H1 (cell line): Measurements from ENCODE around the gene SMAP1. TPM values are rescaled to one million over a fixed set of nuclear protein-coding genes. Genes with fewer than 3 reads are reported as not detected.

Experiments
- CTCF ChIA-PET: fragments of 300-600 bp; sonication (Branson Sonifier 250); formaldehyde crosslinking; loops from one replicate; lab custom pipeline; 2021; ENCODE audit not compliant: partially characterized antibody; lab: Charles Lee
- POLR2A ChIA-PET: fragments of 300-600 bp; sonication (Branson Sonifier 250); formaldehyde crosslinking; loops from one replicate; lab custom pipeline; 2021; ENCODE audit warnings: inconsistent platforms; ENCODE audit not compliant: partially characterized antibody; lab: Charles Lee
- DNase-seq, 2 experiments: peaks; one replicate each; pipeline versions ENCODE4 v3.0.0 to v3.0.0-alpha.2; 2010 to 2022; ENCODE audit warnings: low spot score in 2 of 2, low read depth in 1 of 2, mixed read lengths in 1 of 2
- FAIRE-seq: peaks from 2 replicates; lab custom pipeline; 2011; peaks lifted over from hg19 to GRCh38; lab: Jason Lieb, UNC
- H2AFZ ChIP-seq: 2 replicates; pipeline ENCODE4 v1.8.1; 2012; ENCODE audit warnings: low read length, inconsistent platforms
- H2AK5ac ChIP-seq: 2 replicates; pipeline ENCODE4 v1.6.1; 2013; ENCODE audit warnings: low read depth, low read length
- H2BK120ac ChIP-seq: replicated peaks from 2 replicates; pipeline ENCODE3; 2013; ENCODE audit warnings: low read depth, low read length, inconsistent platforms
- H2BK12ac ChIP-seq: 2 replicates; pipeline ENCODE4 v1.6.1; 2013; ENCODE audit warnings: low read depth, low read length
- H2BK15ac ChIP-seq: 2 replicates; pipeline ENCODE4 v1.6.1; 2013; ENCODE audit warnings: low read length
- H2BK20ac ChIP-seq: 2 replicates; pipeline ENCODE4 v1.6.1; 2013; ENCODE audit warnings: low read length
- H2BK5ac ChIP-seq: 2 replicates; pipeline ENCODE4 v1.6.1; 2013; ENCODE audit warnings: low read depth, low read length
- H3K14ac ChIP-seq: 2 replicates; pipeline ENCODE4 v1.6.1; 2013; ENCODE audit warnings: inconsistent platforms; ENCODE audit not compliant: insufficient read length
- H3K18ac ChIP-seq: 2 replicates; pipeline ENCODE4 v1.6.1; 2013; ENCODE audit warnings: low read length; ENCODE audit errors: extremely low read depth
- H3K23ac ChIP-seq: 2 replicates; pipeline ENCODE4 v1.6.1; 2013; ENCODE audit warnings: inconsistent platforms; ENCODE audit not compliant: insufficient read length
- H3K23me2 ChIP-seq: 2 replicates; pipeline ENCODE4 v1.6.1; 2013; ENCODE audit warnings: low read depth, low read length
- H3K27ac ChIP-seq: 2 replicates; pipeline ENCODE4 v1.6.1; 2011; ENCODE audit warnings: low read depth, low read length, inconsistent platforms
- H3K27me3 ChIP-seq, 4 experiments: replicated peaks in 1 of 4; 1 replicate in 1 of 4; 2 replicates in 3 of 4; pipeline versions ENCODE4 v1.6.1 to v1.8.1; 2011 to 2013; ENCODE audit warnings: low read length in 3 of 4, mild to moderate bottlenecking in 3 of 4, inconsistent platforms in 2 of 4, mixed read lengths in 2 of 4, moderate library complexity in 1 of 4; ENCODE audit not compliant: control insufficient read depth in 3 of 4, insufficient read depth in 3 of 4; ENCODE audit errors: extremely low read depth in 1 of 4
- H3K36me3 ChIP-seq, 4 experiments: 2 replicates each; pipeline versions ENCODE4 v1.6.1 to v1.8.1; 2011 to 2013; ENCODE audit warnings: mild to moderate bottlenecking in 4 of 4, low read length in 3 of 4, moderate library complexity in 2 of 4, control low read depth in 1 of 4, inconsistent platforms in 1 of 4; ENCODE audit not compliant: insufficient read depth in 4 of 4, control insufficient read depth in 2 of 4
- H3K4ac ChIP-seq: replicated peaks from 2 replicates; pipeline ENCODE3; 2013; ENCODE audit warnings: low read length, low read depth, mixed read lengths, inconsistent platforms; ENCODE audit not compliant: insufficient read length
- H3K4me1 ChIP-seq, 4 experiments: replicated peaks in 1 of 4; 1 replicate in 1 of 4; 2 replicates in 3 of 4; pipeline versions ENCODE4 v1.6.1 to v1.8.1; 2011 to 2013; ENCODE audit warnings: low read length in 3 of 4, inconsistent platforms in 2 of 4, mixed read lengths in 1 of 4; ENCODE audit not compliant: insufficient read depth in 4 of 4, control insufficient read depth in 3 of 4
- H3K4me2 ChIP-seq, 2 experiments: 2 replicates each; pipeline versions ENCODE4 v1.6.1 to v1.8.1; 2011 to 2013; ENCODE audit warnings: low read depth in 2 of 2, low read length in 2 of 2, control low read depth in 1 of 2, inconsistent platforms in 1 of 2, mild to moderate bottlenecking in 1 of 2; ENCODE audit not compliant: insufficient read depth in 1 of 2
- H3K4me3 ChIP-seq, 4 experiments: fragments of 200-600, 300-600 bp in 1 of 4; sonication (generic), shearing (Covaris generic), sonication (Bioruptor Twin) in 1 of 4; 2 replicates each; pipeline versions ENCODE4 v1.5.1 to v1.8.1; 2011 to 2016; ENCODE audit warnings: low read length in 4 of 4, low read depth in 3 of 4, control low read depth in 2 of 4, inconsistent platforms in 2 of 4, mild to moderate bottlenecking in 2 of 4, mixed read lengths in 1 of 4, moderate library complexity in 1 of 4; ENCODE audit not compliant: insufficient read depth in 2 of 4; ENCODE audit errors: extremely low read depth in 1 of 4
- H3K56ac ChIP-seq: replicated peaks from 2 replicates; pipeline ENCODE3; 2013; ENCODE audit warnings: low read depth, mild to moderate bottlenecking, mixed read lengths, low read length, inconsistent platforms; ENCODE audit not compliant: insufficient read length
- H3K79me1 ChIP-seq: 2 replicates; pipeline ENCODE4 v1.6.1; 2013; ENCODE audit warnings: low read depth, low read length, control low read depth
- H3K79me2 ChIP-seq, 2 experiments: 2 replicates each; pipeline versions ENCODE4 v1.6.1 to v1.8.1; 2012 to 2013; ENCODE audit warnings: low read length in 2 of 2, mild to moderate bottlenecking in 2 of 2, inconsistent platforms in 1 of 2; ENCODE audit not compliant: insufficient read depth in 2 of 2, control insufficient read depth in 1 of 2
- H3K9ac ChIP-seq, 4 experiments: replicated peaks in 1 of 4; 1 replicate in 1 of 4; 2 replicates in 3 of 4; pipeline versions ENCODE4 v1.6.1 to v1.8.1; 2011 to 2013; ENCODE audit warnings: low read depth in 3 of 4, low read length in 3 of 4, control low read depth in 2 of 4, mild to moderate bottlenecking in 2 of 4, moderate library complexity in 2 of 4, inconsistent platforms in 1 of 4; ENCODE audit errors: extremely low read depth in 1 of 4
- H3K9me3 ChIP-seq, 2 experiments: 2 replicates each; pipeline versions ENCODE4 v1.6.1 to v1.8.1; 2012 to 2013; ENCODE audit warnings: mild to moderate bottlenecking in 2 of 2, moderate library complexity in 2 of 2, control low read depth in 1 of 2, inconsistent platforms in 1 of 2, low read depth in 1 of 2, low read length in 1 of 2, mixed read lengths in 1 of 2; ENCODE audit not compliant: insufficient read depth in 2 of 2
- H4K20me1 ChIP-seq, 2 experiments: replicated peaks in 1 of 2; 2 replicates each; pipeline versions ENCODE3 to v1.8.1; 2011 to 2013; ENCODE audit warnings: inconsistent platforms in 2 of 2, low read length in 2 of 2, mild to moderate bottlenecking in 1 of 2; ENCODE audit not compliant: insufficient read depth in 2 of 2, control insufficient read depth in 1 of 2
- H4K5ac ChIP-seq: 2 replicates; pipeline ENCODE4 v1.6.1; 2013; ENCODE audit warnings: low read length, low read depth, mixed read lengths, inconsistent platforms; ENCODE audit not compliant: insufficient read length
- H4K8ac ChIP-seq: 2 replicates; pipeline ENCODE4 v1.8.0; 2013; ENCODE audit warnings: mild to moderate bottlenecking, moderate library complexity, low read length, inconsistent platforms; ENCODE audit not compliant: insufficient read depth; ENCODE audit errors: extremely low read depth
- H4K91ac ChIP-seq: replicated peaks from 2 replicates; pipeline ENCODE3; 2013; ENCODE audit warnings: low read length, mixed read lengths, inconsistent platforms; ENCODE audit not compliant: insufficient read length
- ATF3 ChIP-seq: IDR thresholded peaks from 2 replicates; pipeline ENCODE4 v1.6.1; 2011; ENCODE audit warnings: low read depth, mild to moderate bottlenecking, low read length; ENCODE audit not compliant: insufficient read depth
- CHD1 ChIP-seq: IDR thresholded peaks from 2 replicates; pipeline ENCODE4 v1.6.1; 2012; ENCODE audit warnings: low read depth, low read length, improper control_type of control experiment
- CHD2 ChIP-seq: IDR thresholded peaks from 2 replicates; pipeline ENCODE4 v1.6.1; 2012; ENCODE audit warnings: low read length, improper control_type of control experiment
- GABPA ChIP-seq: IDR thresholded peaks from 2 replicates; pipeline ENCODE4 v1.6.1; 2011; ENCODE audit warnings: mild to moderate bottlenecking, low read length, moderate library complexity, borderline replicate concordance; ENCODE audit not compliant: insufficient read depth
- NANOG ChIP-seq: IDR thresholded peaks from 2 replicates; pipeline ENCODE4 v1.6.1; 2011; ENCODE audit warnings: low read length, low read depth, mild to moderate bottlenecking, inconsistent platforms; ENCODE audit not compliant: insufficient read depth, poor library complexity, severe bottlenecking
- POLR2A ChIP-seq, 2 experiments: IDR thresholded peaks; 1 replicate in 1 of 2; 2 replicates in 1 of 2; pipeline ENCODE4 v1.6.1; 2011; ENCODE audit warnings: low read depth in 2 of 2, low read length in 2 of 2, mild to moderate bottlenecking in 2 of 2; ENCODE audit errors: control extremely low read depth in 1 of 2
- RBBP5 ChIP-seq: IDR thresholded peaks from 2 replicates; pipeline ENCODE4 v1.7.1; 2012; ENCODE audit warnings: low read depth, mild to moderate bottlenecking, inconsistent platforms, low read length, moderate library complexity, borderline replicate concordance
- RNF2 ChIP-seq: fragments of 200-900, 300-1000 bp; sonication (generic); IDR thresholded peaks from 2 replicates; pipeline ENCODE4 v1.7.1; 2016; ENCODE audit warnings: borderline replicate concordance, low read depth, mild to moderate bottlenecking, antibody characterized with exemption, low read length; ENCODE audit not compliant: poor library complexity, severe bottlenecking; ENCODE audit errors: missing control alignments
- SIN3A ChIP-seq, 2 experiments: IDR thresholded peaks in 1 of 2; conservative IDR thresholded peaks in 1 of 2; 2 replicates each; pipeline ENCODE4 v1.6.1; 2011 to 2012; ENCODE audit warnings: low read length in 2 of 2, improper control_type of control experiment in 1 of 2, low read depth in 1 of 2, mild to moderate bottlenecking in 1 of 2
- SIRT6 ChIP-seq: IDR thresholded peaks from one replicate; pipeline ENCODE4 v1.7.1; 2012; ENCODE audit warnings: low read length, inconsistent platforms
- SP1 ChIP-seq: IDR thresholded peaks from 2 replicates; pipeline ENCODE4 v1.6.1; 2011; ENCODE audit warnings: low read depth, low read length
- SP2 ChIP-seq: IDR thresholded peaks from 2 replicates; pipeline ENCODE4 v1.6.1; 2012; ENCODE audit warnings: mild to moderate bottlenecking, low read length, inconsistent platforms
- TBP ChIP-seq: IDR thresholded peaks from 2 replicates; pipeline ENCODE4 v1.6.1; 2011; ENCODE audit warnings: low read depth, low read length, improper control_type of control experiment
- TEAD4 ChIP-seq: IDR thresholded peaks from 2 replicates; pipeline ENCODE4 v1.6.1; 2012; ENCODE audit warnings: low read depth, low read length, inconsistent platforms, mixed read lengths
- whole genome bisulfite sequencing, 2 experiments: shearing (Covaris generic) in 1 of 2; methylation state at CpG; one replicate each; pipeline versions ENCODE4 v1.1.6 to v1.1.7; 2013 to 2015; ENCODE audit warnings: low lambda C conversion rate in 2 of 2, mixed read lengths in 2 of 2, inconsistent platforms in 1 of 2, low coverage in 1 of 2, missing lambda C conversion rate in 1 of 2; ENCODE audit not compliant: insufficient replicate concordance in 2 of 2, insufficient coverage in 1 of 2, insufficient read length in 1 of 2; ENCODE audit errors: extremely low coverage in 1 of 2, missing lambda C conversion rate in 1 of 2; 5-methylcytosine and 5-hydroxymethylcytosine counted together
- polyA plus RNA-seq, 7 experiments: library from polyadenylated mRNA; depleted of rRNA in 3 of 7; stranded (reverse) in 5 of 7; unstranded in 2 of 7; fragments of >200 nt in 5 of 7; fragments of 200-250 nt in 2 of 7; gene quantifications; 1 replicate in 5 of 7; 2 replicates in 1 of 7; 4 replicates in 1 of 7; pipeline versions ENCODE4 v1.2.1 to v1.2.3, GENCODE V29; 2011 to 2013; ENCODE audit warnings: missing spikeins in 2 of 7, mixed read lengths in 2 of 7
- total RNA-seq: library from RNA; stranded (reverse); fragmentation: NEBNext Ultra II Directional; extraction: Animal tissue kit (Norgen Biotek cat#: 25700); gene quantifications from 2 replicates; pipeline ENCODE4 v1.2.1, GENCODE V29; 2021

SMAP1 gene
- total and polyA plus RNA-seq, 2 of the 8 experiments (the other 6 are each of a cell fraction or from before 2014, with no cell fraction given), result 18.8 to 32.4 TPM

DNA sequence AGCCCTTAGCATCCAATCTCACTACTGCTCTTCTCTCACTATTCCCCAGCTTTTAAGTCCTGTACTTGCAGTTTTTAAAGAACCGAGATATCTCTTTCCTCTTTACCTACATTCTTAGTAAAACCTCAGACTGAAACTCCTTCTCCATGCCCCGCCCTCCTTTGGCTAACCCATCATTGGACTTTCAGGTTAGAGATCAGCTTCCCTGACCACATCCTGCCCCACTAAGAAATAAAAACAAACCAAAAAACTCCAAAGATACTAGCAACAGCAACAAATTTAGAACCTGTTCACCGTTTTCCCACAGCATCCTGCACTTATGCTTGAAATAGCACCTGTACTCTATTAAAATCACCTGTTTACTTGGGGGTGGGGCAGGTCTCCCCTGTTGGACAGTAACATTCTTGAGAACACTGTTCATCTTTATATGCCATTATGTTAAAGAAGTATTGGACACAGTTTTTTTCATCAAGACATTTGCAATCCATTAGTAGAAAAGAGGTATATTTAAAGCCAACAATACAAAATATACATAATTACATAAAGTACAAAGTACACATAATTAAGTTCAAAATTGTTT, 16.3 kb upstream of the SMAP1 start:
- H3K4me2 ChIP-seq, result no peak overlapping the region
- no peak overlapping the region for H2BK15ac ChIP-seq
- no peak overlapping the region for H4K91ac ChIP-seq
- no peak overlapping the region for H2AFZ ChIP-seq
- no peak overlapping the region for H3K4ac ChIP-seq
- no peak overlapping the region for H4K5ac ChIP-seq
- H2BK12ac ChIP-seq, result no peak overlapping the region
- no peak overlapping the region for H3K27ac ChIP-seq
- no peak for FAIRE-seq
- ChIA-PET CTCF (interaction anchor here (0.9 to 2.8 kb wide), 2 partner anchors 8 to 36 kb away, joined by 4 to 10 read pairs; no protein-coding TSS in a partner anchor), POLR2A (no interaction called here)
- H3K4me3 ChIP-seq, result no peak overlapping the region
- 85% methylated on average over 3 of the region's 3 CpGs; no CpG with 5 or more reads in 1 of the 2 experiments for WGBS, 2 experiments
- no peak overlapping the region for H3K56ac ChIP-seq
- DNase-seq, result no peak
- H3K36me3 ChIP-seq, result no peaks in the 10 kb centered on the region
- no peaks in the 10 kb centered on the region for H3K23me2 ChIP-seq
- H3K23ac ChIP-seq, result no peak overlapping the region
- no peak overlapping the region for H2BK20ac ChIP-seq
- H3K79me2 ChIP-seq, result no peaks in the 10 kb centered on the region
- H3K9me3 ChIP-seq, result no peaks in the 10 kb centered on the region
- no peak overlapping the region for H3K18ac ChIP-seq
- no peaks in the 10 kb centered on the region for H3K27me3 ChIP-seq
- no peak overlapping the region for H2AK5ac ChIP-seq
- no peak overlapping the region for H4K8ac ChIP-seq
- H4K20me1 ChIP-seq, result no peaks in the 10 kb centered on the region
- H3K79me1 ChIP-seq, result no peaks in the 10 kb centered on the region
- H3K4me1 ChIP-seq, result no peaks in the 10 kb centered on the region
- no peak overlapping the region for H2BK5ac ChIP-seq
- no peak overlapping the region for H2BK120ac ChIP-seq
- no peak overlapping the region for H3K9ac ChIP-seq
- H3K14ac ChIP-seq, result no peak overlapping the region
- TF ChIP-seq CHD1 (no peak), TEAD4 (no peak), CHD2 (no peak), SP2 (no peak), SIRT6 (no peak), ATF3 (no peak), RBBP5 (no peak), RNF2 (no peak), SP1 (no peak), POLR2A (IDR thresholded peaks at IDR 0.05; ENCODE audit: control extremely low read depth in 1 of 2, low read depth in 2 of 2, low read length in 2 of 2) (no peak), NANOG (no peak), TBP (no peak), GABPA (no peak), SIN3A (conservative IDR thresholded peaks at IDR 0.05 in 1 of 2, IDR thresholded peaks at IDR 0.05 in 1 of 2; ENCODE audit: low read depth in 1 of 2, low read length in 2 of 2) (no peak)
